ENCODE measurements around the gene OBI1.

Gene OBI1

DNA sequence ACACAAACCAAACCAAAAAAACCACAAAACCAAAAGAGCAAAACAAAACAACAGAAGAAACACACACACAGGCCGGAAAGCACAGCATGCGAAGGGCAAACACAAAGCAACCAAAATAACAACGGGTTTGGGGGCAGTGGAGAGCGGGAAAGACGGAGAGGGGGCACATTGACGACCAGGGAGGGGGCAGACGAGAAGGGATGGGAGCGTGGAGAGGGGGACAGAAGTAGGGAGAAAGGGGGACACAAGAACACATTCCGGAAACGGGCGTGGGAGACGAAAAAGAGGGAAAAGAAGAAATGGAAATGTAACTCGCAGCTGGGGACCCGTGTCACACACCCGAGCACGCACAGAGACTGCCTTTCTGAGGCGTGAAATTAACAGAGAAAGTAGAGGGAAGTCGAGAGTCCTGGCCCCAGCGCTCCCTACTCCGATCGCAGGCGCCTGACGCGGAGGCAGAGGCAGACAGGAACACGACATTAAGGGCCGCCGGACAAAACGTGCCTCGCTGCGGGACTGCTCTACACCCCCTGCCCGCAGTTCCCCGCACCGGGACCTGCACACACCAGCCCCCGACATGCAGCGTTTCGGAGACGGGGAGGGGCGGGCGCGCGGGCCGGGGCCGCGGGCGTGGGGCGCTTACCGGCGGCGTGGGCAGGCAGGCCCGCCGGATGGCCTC is 56.3 kb downstream of the OBI1 start:
- no peak for DNase-seq (ENCODE audit: low read depth)
- TF ChIP-seq, protein P1, sequence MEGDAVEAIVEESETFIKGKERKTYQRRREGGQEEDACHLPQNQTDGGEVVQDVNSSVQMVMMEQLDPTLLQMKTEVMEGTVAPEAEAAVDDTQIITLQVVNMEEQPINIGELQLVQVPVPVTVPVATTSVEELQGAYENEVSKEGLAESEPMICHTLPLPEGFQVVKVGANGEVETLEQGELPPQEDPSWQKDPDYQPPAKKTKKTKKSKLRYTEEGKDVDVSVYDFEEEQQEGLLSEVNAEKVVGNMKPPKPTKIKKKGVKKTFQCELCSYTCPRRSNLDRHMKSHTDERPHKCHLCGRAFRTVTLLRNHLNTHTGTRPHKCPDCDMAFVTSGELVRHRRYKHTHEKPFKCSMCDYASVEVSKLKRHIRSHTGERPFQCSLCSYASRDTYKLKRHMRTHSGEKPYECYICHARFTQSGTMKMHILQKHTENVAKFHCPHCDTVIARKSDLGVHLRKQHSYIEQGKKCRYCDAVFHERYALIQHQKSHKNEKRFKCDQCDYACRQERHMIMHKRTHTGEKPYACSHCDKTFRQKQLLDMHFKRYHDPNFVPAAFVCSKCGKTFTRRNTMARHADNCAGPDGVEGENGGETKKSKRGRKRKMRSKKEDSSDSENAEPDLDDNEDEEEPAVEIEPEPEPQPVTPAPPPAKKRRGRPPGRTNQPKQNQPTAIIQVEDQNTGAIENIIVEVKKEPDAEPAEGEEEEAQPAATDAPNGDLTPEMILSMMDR (conservative IDR thresholded peaks at IDR 0.05; ENCODE audit: low read depth, low read length), result no peak
- peak overlapping the region; percentile 25 for H3K4me3 ChIP-seq (ENCODE audit: low read length)

DNA sequence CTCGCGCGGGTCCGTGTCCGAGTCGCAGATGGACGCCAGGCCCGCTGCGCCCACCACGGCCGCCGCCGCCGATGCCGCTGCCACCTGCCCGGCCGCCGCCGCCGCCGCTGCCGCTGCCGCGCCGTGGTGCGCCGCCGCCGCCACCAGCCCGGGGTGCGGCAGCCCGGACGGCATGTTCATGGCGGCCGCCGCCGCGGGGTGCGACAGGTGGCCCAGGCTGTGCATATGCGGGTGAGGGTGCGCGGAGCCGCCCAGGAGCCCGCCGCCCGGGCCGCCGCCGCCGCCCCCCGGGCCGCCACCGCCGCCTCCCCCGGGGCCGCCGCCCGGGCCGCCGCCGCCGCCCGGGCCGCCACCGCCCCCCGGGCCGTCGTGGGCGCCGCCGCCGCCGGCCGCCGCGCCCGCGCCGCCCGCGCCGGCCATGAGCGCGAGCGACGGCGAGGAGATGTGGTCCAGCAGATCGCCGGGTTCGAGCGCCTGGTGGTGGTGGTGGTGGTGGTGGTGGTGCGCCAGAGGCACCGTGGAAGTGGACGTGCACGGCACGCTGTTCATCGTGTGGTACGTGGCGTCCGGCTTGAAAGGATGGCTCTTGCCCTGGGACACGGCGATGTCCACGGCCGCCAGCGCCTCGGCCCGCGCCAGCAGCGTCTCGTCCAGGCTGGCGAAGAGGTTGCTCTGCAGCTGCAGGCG is 56.9 kb downstream of the OBI1 start:
- no peak overlapping the region for H3K4me3 ChIP-seq (ENCODE audit: low read length)
- TF ChIP-seq, protein P1 (conservative IDR thresholded peaks at IDR 0.05; ENCODE audit: low read depth, low read length), result no peak
- no peak for DNase-seq (ENCODE audit: low read depth)

DNA sequence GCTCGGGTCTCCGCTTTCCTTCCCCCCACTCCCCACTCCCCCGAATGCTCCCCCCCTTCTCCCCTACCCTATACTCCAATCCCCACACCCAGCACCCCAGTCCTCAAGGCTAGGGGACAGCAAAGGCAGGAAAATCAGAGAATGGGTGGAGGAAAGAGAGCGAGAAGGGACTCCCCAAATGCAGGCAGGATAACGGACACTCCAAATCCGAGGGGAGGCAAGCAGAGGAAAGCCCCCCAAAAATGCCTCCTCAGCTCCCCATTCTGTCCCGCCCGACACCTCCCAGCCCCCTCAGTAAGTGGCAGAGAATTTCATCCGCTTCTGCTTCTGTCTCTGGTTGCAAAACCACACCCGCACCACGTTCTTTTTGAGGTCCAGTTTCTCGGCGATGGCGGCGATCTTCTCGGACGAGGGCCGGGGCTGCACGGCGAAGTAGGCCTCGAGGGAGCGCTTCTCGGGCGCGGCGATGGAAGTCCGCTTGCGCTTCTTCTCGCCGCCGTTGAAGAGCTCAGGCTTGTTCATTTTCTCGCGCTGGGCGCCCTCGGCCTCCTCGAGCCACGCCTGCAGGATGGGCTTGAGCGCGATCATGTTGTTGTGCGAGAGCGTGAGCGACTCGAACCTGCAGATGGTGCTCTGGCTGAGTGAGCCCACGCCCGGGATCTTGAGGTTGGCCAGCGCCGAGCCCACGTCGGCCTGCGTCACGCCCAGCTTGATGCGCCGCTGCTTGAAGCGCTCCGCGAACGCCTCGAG is 57.7 kb downstream of the OBI1 start:
- TF ChIP-seq, protein P1 (conservative IDR thresholded peaks at IDR 0.05; ENCODE audit: low read depth, low read length), result no peak
- no peak for DNase-seq (ENCODE audit: low read depth)
- no peak overlapping the region for H3K4me3 ChIP-seq (ENCODE audit: low read length)

DNA sequence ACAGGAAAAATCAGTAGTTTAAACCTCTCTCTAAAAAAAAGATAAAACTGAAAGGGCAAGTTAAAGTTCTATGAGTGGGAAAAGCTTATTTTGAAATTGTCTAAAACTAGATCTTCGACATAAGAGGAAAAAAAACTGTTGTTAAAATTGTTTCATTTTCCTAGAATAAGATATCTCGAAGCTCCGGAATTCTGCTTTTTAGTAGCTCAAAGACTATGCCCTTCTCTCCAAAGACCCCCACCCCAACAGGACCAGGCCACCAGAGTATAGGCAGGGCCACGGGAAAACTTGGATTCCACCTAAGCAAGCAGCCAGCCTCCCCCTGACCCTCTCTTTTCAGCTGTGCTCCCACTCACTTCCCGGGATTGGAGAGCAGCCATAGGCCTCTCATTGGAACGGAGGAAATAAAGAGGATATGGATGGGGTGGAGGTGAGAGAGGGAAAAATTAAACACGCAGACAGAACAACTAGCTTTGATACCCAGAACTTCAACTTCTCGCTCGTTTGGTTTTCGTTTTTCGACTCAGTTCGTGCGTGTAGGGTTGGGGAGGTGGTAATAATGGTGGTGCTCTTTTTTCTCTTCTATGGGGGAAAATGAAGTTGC is 58.6 kb downstream of the OBI1 start:
- H3K4me3 ChIP-seq (ENCODE audit: low read length), result no peak overlapping the region
- TF ChIP-seq, protein P1 (conservative IDR thresholded peaks at IDR 0.05; ENCODE audit: low read depth, low read length), result no peak
- DNase-seq (ENCODE audit: low read depth), result no peak

DNA sequence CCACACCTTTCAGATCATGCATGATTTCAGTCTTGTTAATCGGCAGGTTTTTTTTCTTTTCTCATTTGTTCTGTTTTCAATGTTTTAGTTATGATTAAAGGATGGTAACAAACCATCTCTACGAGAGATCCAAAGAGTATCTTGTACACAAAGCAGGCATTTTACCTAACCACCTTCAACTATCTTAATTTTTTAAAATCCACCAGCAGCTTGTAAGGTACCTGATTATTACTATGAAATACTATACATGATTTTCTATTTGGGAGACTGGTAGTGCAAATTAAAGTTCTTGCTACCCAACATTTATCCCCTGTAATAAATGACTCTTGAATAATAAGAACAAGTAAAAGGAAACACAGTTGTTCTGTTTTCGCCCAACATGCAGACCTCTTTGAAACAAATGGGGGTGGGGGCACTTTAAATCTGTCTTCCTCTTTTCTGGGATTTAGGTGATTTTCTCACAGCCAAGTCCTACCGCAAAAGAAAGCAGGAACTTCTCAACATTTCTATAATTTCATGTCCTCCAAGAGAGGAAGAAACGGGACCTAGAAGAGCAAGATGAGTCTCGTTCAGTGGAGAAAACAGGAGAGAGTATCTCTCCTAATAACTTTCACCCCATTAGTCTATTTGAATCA is 59.2 kb downstream of the OBI1 start:
- DNase-seq (ENCODE audit: low read depth), result no peak
- TF ChIP-seq, protein P1 (conservative IDR thresholded peaks at IDR 0.05; ENCODE audit: low read depth, low read length), result no peak
- no peak overlapping the region for H3K4me3 ChIP-seq (ENCODE audit: low read length)

DNA sequence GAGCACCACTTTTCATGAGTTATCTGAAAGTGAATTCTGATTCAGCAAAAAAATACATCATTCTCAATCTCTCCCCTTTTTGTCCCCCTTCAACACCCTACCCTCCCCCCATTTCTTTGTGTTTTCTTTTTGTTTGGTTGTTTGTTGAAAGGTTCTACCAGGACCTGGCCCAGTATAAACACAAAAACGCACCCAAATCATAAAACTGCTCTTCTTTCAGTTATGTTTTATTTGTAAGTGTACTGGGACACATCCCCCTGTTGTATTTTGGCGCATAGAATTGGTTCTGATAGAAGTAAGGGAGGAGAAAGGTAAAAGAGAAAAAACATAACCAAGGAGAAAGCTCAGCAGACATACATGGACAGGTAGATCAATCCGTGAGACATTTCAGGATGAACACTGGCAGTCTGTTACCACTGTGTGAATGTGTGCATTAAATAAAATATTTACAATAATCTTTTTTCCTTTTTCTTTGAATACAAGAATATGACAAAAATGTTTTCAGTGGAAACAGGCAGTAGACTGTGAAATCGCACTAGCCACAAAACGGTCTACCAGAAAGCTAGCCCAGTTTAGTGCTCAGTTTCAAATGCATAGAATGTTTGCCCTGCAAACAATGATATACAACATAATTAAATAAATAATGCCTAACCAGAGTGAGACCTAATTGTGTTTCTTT is 59.9 kb downstream of the OBI1 start:
- no peak for DNase-seq (ENCODE audit: low read depth)
- TF ChIP-seq, protein P1 (conservative IDR thresholded peaks at IDR 0.05; ENCODE audit: low read depth, low read length), result no peak
- H3K4me3 ChIP-seq (ENCODE audit: low read length), result no peak overlapping the region

Data from retinal pigment epithelial cell (primary cell).